OCI-M1 (cell line): ENCODE data around the gene RUNX1.

Source experiments
- DNase-seq: peaks from one replicate; lab custom pipeline; 2025; lab: John Stamatoyannopoulos, UW

RUNX1 gene

GRCh38 chr21:34923626-34924025 lies 125.5 kb downstream of the RUNX1 start:
- DNase-seq = no peak

GRCh38 chr21:34923202-34923601 lies 125.9 kb downstream of the RUNX1 start:
- no peak for DNase-seq

- DNase-seq = no peak
Measured at GRCh38 chr21:34922479-34922878, 126.6 kb downstream of the RUNX1 start.

- no peak for DNase-seq
Measured at GRCh38 chr21:34921151-34921550, 128.0 kb downstream of the RUNX1 start.

GRCh38 chr21:34919406-34919805 lies 129.7 kb downstream of the RUNX1 start:
- no peak for DNase-seq

- no peak for DNase-seq
Measured at GRCh38 chr21:34916446-34916845, 132.7 kb downstream of the RUNX1 start.

GRCh38 chr21:34915364-34915841 lies 133.7 kb downstream of the RUNX1 start:
- DNase-seq = no peak

GRCh38 chr21:34914239-34914638 lies 134.9 kb downstream of the RUNX1 start:
- no peak for DNase-seq

- no peak for DNase-seq
Measured at GRCh38 chr21:34913811-34914210, 135.3 kb downstream of the RUNX1 start.

- DNase-seq = peak; percentile 39
Measured at GRCh38 chr21:34912022-34912945, 136.8 kb downstream of the RUNX1 start.

- peak; percentile 83 for DNase-seq
Measured at GRCh38 chr21:34911360-34911759, 137.7 kb downstream of the RUNX1 start.

- DNase-seq = no peak
Measured at GRCh38 chr21:34910396-34910795, 138.7 kb downstream of the RUNX1 start.

- peak; percentile 91 for DNase-seq
Measured at GRCh38 chr21:34909492-34910292, 139.4 kb downstream of the RUNX1 start.

- peak; percentile 99 for DNase-seq
Measured at GRCh38 chr21:34908419-34909055, 140.6 kb downstream of the RUNX1 start.

GRCh38 chr21:34907461-34908418 lies 141.4 kb downstream of the RUNX1 start:
- peak; percentile 94 for DNase-seq

GRCh38 chr21:34906401-34906800 lies 142.7 kb downstream of the RUNX1 start:
- no peak for DNase-seq

GRCh38 chr21:34905218-34905537 lies 143.9 kb downstream of the RUNX1 start:
- no peak for DNase-seq

- DNase-seq = no peak
Measured at GRCh38 chr21:34904526-34905217, 144.4 kb downstream of the RUNX1 start.

GRCh38 chr21:34900376-34900775 lies 148.7 kb downstream of the RUNX1 start:
- DNase-seq = no peak

- no peak for DNase-seq
Measured at GRCh38 chr21:34899760-34900159, 149.3 kb downstream of the RUNX1 start.

GRCh38 chr21:34899302-34899701 lies 149.8 kb downstream of the RUNX1 start:
- no peak for DNase-seq
